ENCODE measurements around the gene C2orf42. TPM values are rescaled to one million over a fixed set of nuclear protein-coding genes. Genes with fewer than 3 reads are reported as not detected.
A peak's percentile ranks its signal among the peaks of the same experiment; 100 is the strongest.

C2orf42 gene
- total and polyA plus RNA-seq, 9 donors, result 8.3 to 26.1 (median 21.4) TPM

DNA sequence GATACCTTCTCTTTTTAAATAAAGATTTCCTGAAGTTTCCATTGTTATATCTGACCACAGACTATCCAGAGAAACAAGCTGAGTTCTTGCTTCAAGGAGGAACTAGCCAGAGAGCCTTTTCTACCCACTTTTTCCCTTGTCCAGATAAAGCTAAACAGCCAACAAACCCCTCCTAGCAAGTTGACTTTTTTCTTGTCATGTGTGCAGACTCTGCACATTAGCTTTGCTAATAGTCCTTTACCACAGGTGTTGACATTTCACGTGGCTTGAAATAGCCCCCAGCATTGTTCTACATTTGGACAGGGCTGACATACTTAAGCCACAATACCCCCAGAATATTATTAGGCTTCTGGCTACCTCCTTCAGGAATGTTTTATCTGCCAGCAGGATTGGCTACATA is 62.8 kb downstream of the C2orf42 start:
- Histone ChIP-seq H3K27ac (no peak overlapping the region), H3K4me3 (no peak overlapping the region), H3K27me3 (no peaks in the 10 kb centered on the region), H3K9me3 (no peaks in the 10 kb centered on the region), H3K4me1 (ENCODE audit: insufficient read depth) (peaks cover 7% of the 10 kb centered on the region), H3K36me3 (no peaks in the 10 kb centered on the region)
- intact Hi-C loops (cut with DNase I), result no loop called here
- TF ChIP-seq, protein P1, sequence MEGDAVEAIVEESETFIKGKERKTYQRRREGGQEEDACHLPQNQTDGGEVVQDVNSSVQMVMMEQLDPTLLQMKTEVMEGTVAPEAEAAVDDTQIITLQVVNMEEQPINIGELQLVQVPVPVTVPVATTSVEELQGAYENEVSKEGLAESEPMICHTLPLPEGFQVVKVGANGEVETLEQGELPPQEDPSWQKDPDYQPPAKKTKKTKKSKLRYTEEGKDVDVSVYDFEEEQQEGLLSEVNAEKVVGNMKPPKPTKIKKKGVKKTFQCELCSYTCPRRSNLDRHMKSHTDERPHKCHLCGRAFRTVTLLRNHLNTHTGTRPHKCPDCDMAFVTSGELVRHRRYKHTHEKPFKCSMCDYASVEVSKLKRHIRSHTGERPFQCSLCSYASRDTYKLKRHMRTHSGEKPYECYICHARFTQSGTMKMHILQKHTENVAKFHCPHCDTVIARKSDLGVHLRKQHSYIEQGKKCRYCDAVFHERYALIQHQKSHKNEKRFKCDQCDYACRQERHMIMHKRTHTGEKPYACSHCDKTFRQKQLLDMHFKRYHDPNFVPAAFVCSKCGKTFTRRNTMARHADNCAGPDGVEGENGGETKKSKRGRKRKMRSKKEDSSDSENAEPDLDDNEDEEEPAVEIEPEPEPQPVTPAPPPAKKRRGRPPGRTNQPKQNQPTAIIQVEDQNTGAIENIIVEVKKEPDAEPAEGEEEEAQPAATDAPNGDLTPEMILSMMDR (IDR thresholded peaks at IDR 0.05), result no peak
- TF ChIP-seq EP300 (IDR thresholded peaks at IDR 0.05) (no peak), POLR2A (IDR thresholded peaks at IDR 0.05) (no peak)
- DNase-seq, result no peak
- WGBS, 3 donors, result 65 to 76% (median 69%) methylated on average over 1 of the region's 1 CpG

DNA sequence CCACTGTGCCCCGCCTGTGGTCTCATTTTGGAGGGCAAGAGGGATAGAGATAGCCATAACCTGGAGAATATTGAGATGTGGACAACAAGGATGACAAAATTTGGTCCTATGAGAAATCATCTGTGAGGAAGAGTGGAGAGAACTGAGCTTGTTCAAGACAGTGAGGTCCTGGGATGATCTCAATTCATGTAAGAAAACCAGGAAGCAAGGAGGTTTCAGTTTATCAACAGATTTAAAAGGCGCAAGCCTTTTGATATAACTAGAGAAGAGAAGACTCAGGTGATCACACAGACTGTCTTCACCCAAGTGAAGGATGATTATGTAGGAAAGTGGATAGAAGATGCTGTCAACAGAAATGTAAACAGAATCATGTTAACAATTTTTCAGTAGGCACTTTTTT is 64.4 kb downstream of the C2orf42 start:
- TF ChIP-seq, protein P1 (IDR thresholded peaks at IDR 0.05), result no peak
- TF ChIP-seq EP300 (IDR thresholded peaks at IDR 0.05) (no peak), POLR2A (IDR thresholded peaks at IDR 0.05) (no peak)
- Histone ChIP-seq H3K27ac (no peak overlapping the region), H3K36me3 (no peaks in the 10 kb centered on the region), H3K9me3 (no peaks in the 10 kb centered on the region), H3K4me3 (no peak overlapping the region), H3K27me3 (no peaks in the 10 kb centered on the region), H3K4me1 (ENCODE audit: insufficient read depth) (peaks cover 5% of the 10 kb centered on the region)
- intact Hi-C loops (cut with DNase I), result no loop called here
- WGBS, 3 donors, result 91 to 95% (median 93%) methylated on average over 2 of the region's 2 CpGs
- no peak for DNase-seq

DNA sequence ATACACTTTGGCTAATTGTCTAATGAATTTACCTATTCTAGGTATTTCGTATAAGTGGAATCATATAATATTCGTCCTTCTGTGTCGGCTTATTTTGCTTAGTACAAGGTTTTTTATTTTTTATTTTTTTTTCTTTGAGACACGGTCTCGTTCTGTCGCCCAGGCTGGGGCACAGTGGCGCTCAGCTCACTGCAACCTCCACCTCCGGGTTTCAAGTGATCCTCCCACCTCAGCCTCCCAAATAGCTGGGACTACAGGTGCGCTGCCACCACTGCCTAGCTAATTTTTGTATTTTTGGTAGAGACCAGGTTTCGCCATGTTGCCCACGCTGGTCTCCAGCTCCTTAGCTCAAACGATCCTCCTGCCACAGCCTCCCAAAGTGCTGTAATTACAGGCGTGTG is 65.3 kb downstream of the C2orf42 start:
- TF ChIP-seq, protein P1 (IDR thresholded peaks at IDR 0.05), result no peak
- TF ChIP-seq EP300 (IDR thresholded peaks at IDR 0.05) (no peak), POLR2A (IDR thresholded peaks at IDR 0.05) (no peak)
- H3K4me1 ChIP-seq (ENCODE audit: insufficient read depth), result peaks cover 4% of the 10 kb centered on the region
- H3K36me3 ChIP-seq, result no peaks in the 10 kb centered on the region
- peak overlapping the region; percentile 76 for H3K4me3 ChIP-seq
- no peaks in the 10 kb centered on the region for H3K27me3 ChIP-seq
- H3K27ac ChIP-seq, result peak overlapping the region; percentile 96 to 97
- intact Hi-C loops (cut with DNase I), result loop anchor here in 2 of 4 donors (2.0 kb wide), 1 partner anchor 39 kb away; the partner anchor contains the start of gene PCBP1 (in 2 of the 2)
- DNase-seq, result peak in 1 of 5 donors; percentile 36
- no peaks in the 10 kb centered on the region for H3K9me3 ChIP-seq
- 45 to 54% (median 50%) methylated on average over 13 of the region's 13 CpGs for WGBS, 3 donors

DNA sequence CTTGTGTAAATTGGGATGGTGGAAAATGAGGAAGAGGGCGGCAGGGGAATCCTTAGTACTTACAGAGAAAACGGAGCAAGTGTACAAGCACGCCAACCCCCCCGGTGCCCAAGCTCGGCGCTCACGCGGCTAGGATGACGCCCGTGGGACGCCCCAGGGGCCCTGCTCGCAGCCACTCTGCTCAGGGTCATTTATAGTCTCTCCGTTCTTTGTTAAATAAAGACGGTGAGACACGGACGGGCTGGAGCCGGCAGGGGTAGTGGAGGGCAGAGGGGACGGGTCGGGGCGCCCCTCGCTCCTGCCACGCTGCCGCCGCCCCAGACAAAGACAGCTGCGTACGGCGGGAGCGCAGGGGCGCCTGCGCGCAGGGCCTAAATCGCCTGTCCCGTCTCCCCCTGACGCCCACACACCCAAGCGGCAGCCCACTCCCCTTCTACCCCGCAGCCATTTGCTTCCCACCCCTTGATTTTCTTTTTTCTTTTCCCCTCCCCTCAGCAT is 65.8 kb downstream of the C2orf42 start:
- no peaks in the 10 kb centered on the region for H3K9me3 ChIP-seq
- peak; percentile 68 to 83 (median 77) for DNase-seq
- intact Hi-C loops (cut with DNase I), result loop anchor here (2.0 to 5.0 kb wide), 2 partner anchors 38 kb away; partner anchors contain the start of gene PCBP1 (in 4 of the 4)
- TF ChIP-seq POLR2A (IDR thresholded peaks at IDR 0.05) (no peak), EP300 (IDR thresholded peaks at IDR 0.05) (no peak)
- TF ChIP-seq, protein P1 (IDR thresholded peaks at IDR 0.05), result no peak
- peaks cover 4% of the 10 kb centered on the region for H3K4me1 ChIP-seq (ENCODE audit: insufficient read depth)
- 1% methylated on average over 36 of the region's 36 CpGs for WGBS, 3 donors
- peak overlapping the region; percentile 76 for H3K4me3 ChIP-seq
- H3K36me3 ChIP-seq, result no peaks in the 10 kb centered on the region
- H3K27me3 ChIP-seq, result no peaks in the 10 kb centered on the region
- H3K27ac ChIP-seq, result peak overlapping the region; percentile 96 to 97
